CD4-positive, alpha-beta T cell (primary cell): Measurements from ENCODE around the gene CASKIN1. TPM values are rescaled to one million over a fixed set of nuclear protein-coding genes. Genes with fewer than 3 reads are reported as not detected.

Source experiments
- ATAC-seq: fragments of 200-7000 bp; cut with Tn5 transposase; one replicate; pipeline ENCODE4 v1.10.0; 2022; ENCODE audit warnings: mild to moderate bottlenecking; ENCODE audit not compliant: poor library complexity
- CTCF ChIA-PET: fragments of 350-600 bp; sonication (Branson Sonifier 250); formaldehyde crosslinking; loops from one replicate; lab custom pipeline; 2021; ENCODE audit warnings: antibody characterized with exemption, inconsistent platforms; lab: Charles Lee
- POLR2A ChIA-PET: fragments of 350-600 bp; sonication (Branson Sonifier 250); formaldehyde crosslinking; loops from one replicate; lab custom pipeline; 2021; ENCODE audit warnings: antibody characterized with exemption, inconsistent platforms; lab: Charles Lee
- DNase-seq, 14 experiments: peaks; one replicate each; pipeline ENCODE4 v3.0.0-alpha.2; 2013 to 2020; ENCODE audit warnings: mixed read lengths in 2 of 14
- H3K27ac ChIP-seq, 2 donors: one replicate each; pipeline versions ENCODE4 v1.5.1 to v1.7.0; 2013; ENCODE audit warnings: low read length in 2 of 2, low read depth in 1 of 2, mild to moderate bottlenecking in 1 of 2
- H3K27me3 ChIP-seq, 2 experiments: 1 replicate in 1 of 2; 2 replicates in 1 of 2; pipeline versions ENCODE4 v1.6.1 to v1.7.0; 2013; ENCODE audit warnings: low read length in 2 of 2, control low read depth in 1 of 2, mild to moderate bottlenecking in 1 of 2, moderate library complexity in 1 of 2; ENCODE audit not compliant: insufficient read depth in 2 of 2, control insufficient read depth in 1 of 2
- H3K36me3 ChIP-seq: one replicate; pipeline ENCODE4 v1.6.1; 2013; ENCODE audit warnings: low read length, control low read depth; ENCODE audit not compliant: insufficient read depth
- H3K4me1 ChIP-seq: one replicate; pipeline ENCODE4 v1.6.1; 2013; ENCODE audit warnings: low read length, control low read depth; ENCODE audit not compliant: insufficient read depth
- H3K4me3 ChIP-seq: one replicate; pipeline ENCODE4 v1.5.1; 2013; ENCODE audit warnings: mild to moderate bottlenecking, low read length, moderate library complexity
- H3K9me3 ChIP-seq, 2 experiments: 1 replicate in 1 of 2; 2 replicates in 1 of 2; pipeline versions ENCODE4 v1.6.1 to v1.7.0; 2013; ENCODE audit warnings: low read length in 2 of 2, mild to moderate bottlenecking in 2 of 2, control low read depth in 1 of 2, moderate library complexity in 1 of 2; ENCODE audit not compliant: control insufficient read depth in 1 of 2, insufficient read depth in 1 of 2
- H3K27ac Mint-ChIP-seq: one replicate; pipeline ENCODE4 v1.8.0; 2020; ENCODE audit warnings: mixed read lengths
- H3K27me3 Mint-ChIP-seq: one replicate; pipeline ENCODE4 v1.8.0; 2021; ENCODE audit warnings: mixed read lengths
- H3K36me3 Mint-ChIP-seq: one replicate; pipeline ENCODE4 v1.8.0; 2021; ENCODE audit warnings: low read depth, mixed read lengths
- H3K4me1 Mint-ChIP-seq: one replicate; pipeline ENCODE4 v1.8.0; 2021; ENCODE audit warnings: low read depth, mixed read lengths
- H3K4me3 Mint-ChIP-seq: one replicate; pipeline ENCODE4 v1.8.0; 2020; ENCODE audit warnings: mild to moderate bottlenecking, mixed read lengths
- H3K9me3 Mint-ChIP-seq: one replicate; pipeline ENCODE4 v1.8.0; 2020; ENCODE audit warnings: mixed read lengths
- intact Hi-C, 2 experiments: fragments of 100-400 bp; cut with DNase I in 1 of 2; cut with micrococcal nuclease in 1 of 2; formaldehyde crosslinking; loops; one replicate each; pipeline versions ENCODE4 v1.15.1 to v1.9.0; 2023 to 2025; cut with DNase I, micrococcal nuclease
- total RNA-seq, 174 experiments: library from RNA in 2 of 174; stranded (reverse) in 2 of 174; gene quantifications; one replicate each; pipeline ENCODE4 v1.2.3 and lab custom pipeline; 2021 to 2026
- TF ChIP-seq, protein P1 (sequence below): fragments of 200-600 bp; IDR thresholded peaks from one replicate; pipeline ENCODE4 v1.8.0; 2022; ENCODE audit warnings: antibody characterized with exemption, mild to moderate bottlenecking

Gene CASKIN1
- total RNA-seq, 2 experiments from 2014 or later = 0.06 TPM; not detected in 1

DNA sequence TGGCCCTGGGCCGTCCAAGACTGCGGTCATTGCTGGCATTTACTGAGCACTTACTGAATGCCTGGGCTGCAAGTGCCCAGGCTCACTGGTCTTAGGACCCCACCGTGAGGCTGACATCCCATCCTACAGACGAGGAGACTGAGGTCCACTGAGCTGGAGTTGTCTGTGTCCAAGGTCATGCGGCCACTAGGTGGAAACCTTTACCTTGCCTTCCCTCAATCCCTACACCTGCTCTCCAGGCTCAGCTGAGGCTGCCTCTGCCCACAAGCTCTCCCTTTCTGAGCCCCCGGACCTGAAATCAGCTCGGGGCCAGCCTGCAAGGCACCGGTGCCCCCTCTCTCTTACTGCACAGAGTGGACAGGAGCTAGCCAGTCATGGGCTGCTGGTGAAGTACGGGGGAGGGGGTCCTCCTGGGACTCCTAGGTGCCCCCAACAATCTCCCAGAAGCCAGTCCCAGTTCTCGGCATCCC is 1.5 kb downstream of the CASKIN1 start:
- Mint-ChIP-seq H3K27ac (no peak overlapping the region), H3K9me3 (no peaks in the 10 kb centered on the region), H3K4me1 (peaks cover 10% of the 10 kb centered on the region), H3K27me3 (peaks cover 27% of the 10 kb centered on the region), H3K4me3 (peak overlapping the region; percentile 75), H3K36me3 (no peaks in the 10 kb centered on the region)
- H3K9me3 ChIP-seq = peaks cover 0 to 16% of the 10 kb centered on the region in 2 experiments
- intact Hi-C loops = loop anchor here (1.0 to 10.0 kb wide), 5 partner anchors 58 to 306 kb away; partner anchors contain the start of gene CCNF (in 1 of the 2)
- H3K4me1 ChIP-seq = peaks cover 20% of the 10 kb centered on the region
- peak; percentile 82 for ATAC-seq
- POLR2A ChIA-PET = interaction anchor here (1.0 to 2.4 kb wide), 6 partner anchors 20 to 319 kb away, joined by 3 to 11 read pairs (median 8); partner anchors contain the start of genes ATP6V0C, ECI1, PGP and TRAF7
- peak; percentile 24 to 83 (median 49) for DNase-seq
- H3K4me3 ChIP-seq = no peak overlapping the region
- H3K27me3 ChIP-seq = peaks cover 31% of the 10 kb centered on the region in 2 experiments
- H3K27ac ChIP-seq = no peak overlapping the region
- TF ChIP-seq, protein P1, sequence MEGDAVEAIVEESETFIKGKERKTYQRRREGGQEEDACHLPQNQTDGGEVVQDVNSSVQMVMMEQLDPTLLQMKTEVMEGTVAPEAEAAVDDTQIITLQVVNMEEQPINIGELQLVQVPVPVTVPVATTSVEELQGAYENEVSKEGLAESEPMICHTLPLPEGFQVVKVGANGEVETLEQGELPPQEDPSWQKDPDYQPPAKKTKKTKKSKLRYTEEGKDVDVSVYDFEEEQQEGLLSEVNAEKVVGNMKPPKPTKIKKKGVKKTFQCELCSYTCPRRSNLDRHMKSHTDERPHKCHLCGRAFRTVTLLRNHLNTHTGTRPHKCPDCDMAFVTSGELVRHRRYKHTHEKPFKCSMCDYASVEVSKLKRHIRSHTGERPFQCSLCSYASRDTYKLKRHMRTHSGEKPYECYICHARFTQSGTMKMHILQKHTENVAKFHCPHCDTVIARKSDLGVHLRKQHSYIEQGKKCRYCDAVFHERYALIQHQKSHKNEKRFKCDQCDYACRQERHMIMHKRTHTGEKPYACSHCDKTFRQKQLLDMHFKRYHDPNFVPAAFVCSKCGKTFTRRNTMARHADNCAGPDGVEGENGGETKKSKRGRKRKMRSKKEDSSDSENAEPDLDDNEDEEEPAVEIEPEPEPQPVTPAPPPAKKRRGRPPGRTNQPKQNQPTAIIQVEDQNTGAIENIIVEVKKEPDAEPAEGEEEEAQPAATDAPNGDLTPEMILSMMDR = peak; percentile 53
- CTCF ChIA-PET = interaction anchor here (0.6 to 2.0 kb wide), 11 partner anchors 9 to 306 kb away, joined by 3 to 17 read pairs (median 3); partner anchors contain the start of genes ABCA3, ECI1 and MLST8
- no peaks in the 10 kb centered on the region for H3K36me3 ChIP-seq

DNA sequence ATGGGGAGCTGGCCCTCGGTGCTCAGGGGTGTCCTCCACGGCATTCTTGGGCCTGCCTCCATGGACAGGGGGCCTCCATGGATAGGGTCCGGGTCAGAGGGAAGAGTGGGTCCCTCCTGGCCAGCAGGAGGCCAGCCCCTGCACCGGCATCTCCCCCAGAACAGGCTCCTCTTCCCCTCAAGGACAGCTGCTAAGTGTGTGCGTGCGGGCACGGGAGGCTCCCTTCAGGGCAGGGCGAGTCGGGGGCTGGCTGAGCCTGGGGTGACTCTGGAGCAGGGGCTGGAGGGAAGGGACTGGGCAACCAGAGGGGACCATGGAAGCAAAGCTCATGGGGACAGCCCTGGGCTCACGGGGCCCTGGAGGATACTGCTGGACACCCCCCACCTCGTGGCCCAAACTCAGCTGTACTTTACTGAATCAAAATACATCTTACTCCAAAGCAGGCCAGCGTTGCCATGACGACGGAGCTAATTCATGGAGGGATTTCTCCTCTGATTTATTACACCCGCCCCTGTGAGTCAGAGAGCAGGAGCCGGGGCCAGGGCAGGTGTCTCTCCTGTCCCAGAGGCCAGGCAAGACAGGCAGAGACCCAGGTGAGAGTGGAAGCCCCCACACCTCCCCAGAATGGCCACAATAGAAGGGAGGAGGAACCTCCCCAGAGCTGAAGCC is 2.1 kb downstream of the CASKIN1 start:
- no peak overlapping the region for H3K27ac ChIP-seq
- Mint-ChIP-seq H3K4me3 (peak overlapping the region; percentile 75), H3K4me1 (peaks cover 10% of the 10 kb centered on the region), H3K27me3 (peaks cover 27% of the 10 kb centered on the region), H3K27ac (no peak overlapping the region), H3K36me3 (no peaks in the 10 kb centered on the region), H3K9me3 (no peaks in the 10 kb centered on the region)
- intact Hi-C loops = loop anchor here in 1 of 2 experiments (2.0 to 10.0 kb wide), 2 partner anchors 59 to 141 kb away; no protein-coding TSS in a partner anchor
- H3K9me3 ChIP-seq = peaks cover 0 to 16% of the 10 kb centered on the region in 2 experiments
- ATAC-seq (no peak), DNase-seq (peak in 1 of 14 experiments; percentile 31)
- ChIA-PET CTCF (interaction anchor here (0.6 to 2.0 kb wide), 11 partner anchors 10 to 307 kb away, joined by 3 to 17 read pairs (median 3); partner anchors contain the start of genes ABCA3, ECI1 and MLST8), POLR2A (interaction anchor here (1.0 to 2.4 kb wide), 6 partner anchors 21 to 320 kb away, joined by 3 to 11 read pairs (median 8); partner anchors contain the start of genes ATP6V0C, ECI1, PGP and TRAF7)
- peaks cover 31% of the 10 kb centered on the region in 2 experiments for H3K27me3 ChIP-seq
- H3K4me3 ChIP-seq = no peak overlapping the region
- no peaks in the 10 kb centered on the region for H3K36me3 ChIP-seq
- TF ChIP-seq, protein P1 = no peak
- peaks cover 20% of the 10 kb centered on the region for H3K4me1 ChIP-seq

DNA sequence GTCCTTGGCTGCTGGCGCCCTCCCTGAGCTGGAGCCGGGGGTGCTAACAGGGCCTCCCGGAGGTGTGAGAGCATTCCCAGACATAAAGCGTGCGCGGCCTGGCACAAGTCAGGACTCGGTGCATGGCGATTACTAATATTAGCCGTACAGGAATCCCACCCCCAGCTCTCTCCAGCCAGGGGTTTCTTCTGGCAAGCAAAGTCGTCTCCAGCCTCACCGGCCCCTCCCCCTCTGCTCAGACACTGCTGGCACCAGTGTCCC is 5.0 kb downstream of the CASKIN1 start:
- Histone ChIP-seq H3K4me3 (no peak overlapping the region), H3K36me3 (no peaks in the 10 kb centered on the region), H3K27me3 (peaks cover 13 to 16% of the 10 kb centered on the region in 2 experiments), H3K9me3 (peaks cover 0 to 16% of the 10 kb centered on the region in 2 experiments), H3K4me1 (peaks cover 15% of the 10 kb centered on the region), H3K27ac (no peak overlapping the region)
- Mint-ChIP-seq H3K27me3 (peaks cover 7% of the 10 kb centered on the region), H3K27ac (no peak overlapping the region), H3K36me3 (no peaks in the 10 kb centered on the region), H3K4me1 (peaks cover 6% of the 10 kb centered on the region), H3K9me3 (no peaks in the 10 kb centered on the region), H3K4me3 (no peak overlapping the region)
- ChIA-PET POLR2A (no interaction called here), CTCF (no interaction called here)
- TF ChIP-seq, protein P1 = no peak
- no peak for ATAC-seq
- intact Hi-C loops = loop anchor here in 1 of 2 experiments (10.0 kb wide), 1 partner anchor 143 kb away; no protein-coding TSS in a partner anchor
- no peak for DNase-seq
